Lower leg skin (tissue), 4 donors: ENCODE measurements around the gene GIPR. TPM values are rescaled to one million over a fixed set of nuclear protein-coding genes. Genes with fewer than 3 reads are reported as not detected.

Experiments used
- DNase-seq, 2 donors: peaks; one replicate each; pipeline ENCODE4 v3.0.0-alpha.2; 2019; ENCODE audit warnings: low spot score in 2 of 2
- H3K4me3 ChIP-seq: fragments of 200-600 bp; sonication (generic); 2 replicates; pipeline ENCODE4 v1.5.1; 2017; ENCODE audit warnings: mild to moderate bottlenecking, low read depth; ENCODE audit not compliant: poor library complexity, severe bottlenecking
- CTCF ChIP-seq, 3 donors: fragments of 450-650 bp; IDR thresholded peaks; one replicate each; pipeline ENCODE4 v1.5.1; 2016; ENCODE audit warnings: antibody characterized with exemption in 3 of 3, mild to moderate bottlenecking in 3 of 3, moderate library complexity in 2 of 3
- POLR2A ChIP-seq, 2 donors: fragments of 450-650 bp; IDR thresholded peaks; one replicate each; pipeline ENCODE4 v1.6.1; 2016 to 2017; ENCODE audit warnings: antibody characterized with exemption in 2 of 2, mild to moderate bottlenecking in 1 of 2, moderate library complexity in 1 of 2
- WGBS, 2 donors: methylation state at CpG; one replicate each; pipeline ENCODE4 v1.1.5; 2018; 5-methylcytosine and 5-hydroxymethylcytosine counted together
- intact Hi-C: fragments of 100-400 bp; cut with DNase I; formaldehyde crosslinking; loops from one replicate; pipeline ENCODE4 v1.15.0; 2023; ENCODE audit warnings: low total_unique reads
- total RNA-seq, 4 donors: library from RNA; depleted of rRNA; stranded (reverse); fragments of >200 nt; gene quantifications; one replicate each; pipeline ENCODE4 v1.1.0, GENCODE V29; 2016

GIPR gene
- total RNA-seq, 4 donors from 2014 or later: 1.4 to 3.9 (median 2.0) TPM

- peak within 1 kb of the TSS; percentile 62 for H3K4me3 ChIP-seq
- TF ChIP-seq POLR2A (IDR thresholded peaks at IDR 0.05) (peak in 1 of 2 donors; percentile 78), CTCF (IDR thresholded peaks at IDR 0.05) (no peak)
- intact Hi-C loops: no loop called here
- peak; percentile 92 to 98 for DNase-seq
- WGBS, 2 donors: 0 to 1% methylated on average over 36 of the region's 36 CpGs
Measured at GRCh38 chr19:45691516-45692186, 23.6 kb downstream of the GIPR start, which contains the start of gene SNRPD2. Gene SNRPD2 (minus strand): TSS chr19:45691953. CDS start chr19:45691888, 65 bp downstream.

GRCh38 chr19:45692187-45693105 lies 24.4 kb downstream of the GIPR start, which contains the start of gene QPCTL:
Gene QPCTL (plus strand): TSS chr19:45692666. CDS start chr19:45692704, 38 bp downstream.
- peak within 1 kb of the TSS; percentile 62 for H3K4me3 ChIP-seq
- intact Hi-C loops: no loop called here
- 0 to 1% methylated on average over 49 to 57 of the region's 70 CpGs for WGBS, 2 donors
- TF ChIP-seq POLR2A (IDR thresholded peaks at IDR 0.05): no peak
- no peak for TF ChIP-seq CTCF (IDR thresholded peaks at IDR 0.05)
- DNase-seq: peak; percentile 98 to 99

- DNase-seq: peak; percentile 66 to 97
- intact Hi-C loops: no loop called here
- 1 to 2% methylated on average over 22 of the region's 22 CpGs for WGBS, 2 donors
- peak overlapping the region; percentile 62 for H3K4me3 ChIP-seq
- TF ChIP-seq CTCF (IDR thresholded peaks at IDR 0.05): peak in 1 of 3 donors; percentile 45
- TF ChIP-seq POLR2A (IDR thresholded peaks at IDR 0.05): no peak
Measured at GRCh38 chr19:45693106-45693788, 25.2 kb downstream of the GIPR start.

- no peak for DNase-seq
- intact Hi-C loops: no loop called here
- TF ChIP-seq POLR2A (IDR thresholded peaks at IDR 0.05): no peak
- no peak for TF ChIP-seq CTCF (IDR thresholded peaks at IDR 0.05)
- WGBS, 2 donors: 62 to 72% methylated on average over 7 of the region's 7 CpGs
- H3K4me3 ChIP-seq: no peak overlapping the region
Measured at GRCh38 chr19:45701676-45702075, 33.7 kb downstream of the GIPR start.

GRCh38 chr19:45705115-45705514 lies 37.1 kb downstream of the GIPR start:
- DNase-seq: no peak
- intact Hi-C loops: no loop called here
- no peak overlapping the region for H3K4me3 ChIP-seq
- no peak for TF ChIP-seq POLR2A (IDR thresholded peaks at IDR 0.05)
- no peak for TF ChIP-seq CTCF (IDR thresholded peaks at IDR 0.05)
- 92 to 95% methylated on average over 9 of the region's 9 CpGs for WGBS, 2 donors
